ENCODE data around the gene CYP1A2.
A peak's percentile ranks its signal among the peaks of the same experiment; 100 is the strongest.

The CYP1A2 gene

DNA sequence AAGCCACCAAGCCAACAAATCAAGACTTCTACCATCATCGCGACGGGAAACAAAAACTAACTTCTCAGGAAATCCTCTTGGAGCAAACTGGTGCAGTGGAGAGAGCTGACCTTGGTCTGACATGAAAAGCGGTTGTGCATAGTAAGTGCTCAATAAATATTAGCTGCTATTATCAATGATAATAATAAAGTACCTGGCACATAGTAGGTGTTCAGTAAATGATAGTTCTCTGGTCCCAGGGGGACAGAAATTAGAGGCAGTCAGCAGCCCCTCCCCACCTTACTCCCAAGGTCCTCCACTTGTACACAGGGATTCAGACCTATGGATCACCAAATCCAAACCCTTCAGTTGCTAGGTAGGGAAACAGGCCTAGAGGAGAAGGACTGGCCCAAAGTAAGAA lies 27.2 kb downstream of the CYP1A2 start:
- H3K27me3 ChIP-seq (replicated peaks; ENCODE audit: control insufficient read depth, insufficient read depth, low read length, poor library complexity, severe bottlenecking), result no peaks in the 10 kb centered on the region
- DNase-seq, result no peak
- H3K27ac ChIP-seq (ENCODE audit: insufficient read depth, low read length, poor library complexity, severe bottlenecking), result peak overlapping the region; percentile 24
- peaks cover 60% of the 10 kb centered on the region for H3K4me1 ChIP-seq (ENCODE audit: control insufficient read depth, insufficient read depth, low read length, poor library complexity, severe bottlenecking)
- H3K36me3 ChIP-seq (ENCODE audit: control insufficient read depth, insufficient read depth, low read length), result no peaks in the 10 kb centered on the region
- no peaks in the 10 kb centered on the region for H3K9me3 ChIP-seq (ENCODE audit: control insufficient read depth, low read length)
- H3K4me3 ChIP-seq (ENCODE audit: insufficient read depth, low read depth, low read length, poor library complexity, severe bottlenecking), result no peak overlapping the region

DNA sequence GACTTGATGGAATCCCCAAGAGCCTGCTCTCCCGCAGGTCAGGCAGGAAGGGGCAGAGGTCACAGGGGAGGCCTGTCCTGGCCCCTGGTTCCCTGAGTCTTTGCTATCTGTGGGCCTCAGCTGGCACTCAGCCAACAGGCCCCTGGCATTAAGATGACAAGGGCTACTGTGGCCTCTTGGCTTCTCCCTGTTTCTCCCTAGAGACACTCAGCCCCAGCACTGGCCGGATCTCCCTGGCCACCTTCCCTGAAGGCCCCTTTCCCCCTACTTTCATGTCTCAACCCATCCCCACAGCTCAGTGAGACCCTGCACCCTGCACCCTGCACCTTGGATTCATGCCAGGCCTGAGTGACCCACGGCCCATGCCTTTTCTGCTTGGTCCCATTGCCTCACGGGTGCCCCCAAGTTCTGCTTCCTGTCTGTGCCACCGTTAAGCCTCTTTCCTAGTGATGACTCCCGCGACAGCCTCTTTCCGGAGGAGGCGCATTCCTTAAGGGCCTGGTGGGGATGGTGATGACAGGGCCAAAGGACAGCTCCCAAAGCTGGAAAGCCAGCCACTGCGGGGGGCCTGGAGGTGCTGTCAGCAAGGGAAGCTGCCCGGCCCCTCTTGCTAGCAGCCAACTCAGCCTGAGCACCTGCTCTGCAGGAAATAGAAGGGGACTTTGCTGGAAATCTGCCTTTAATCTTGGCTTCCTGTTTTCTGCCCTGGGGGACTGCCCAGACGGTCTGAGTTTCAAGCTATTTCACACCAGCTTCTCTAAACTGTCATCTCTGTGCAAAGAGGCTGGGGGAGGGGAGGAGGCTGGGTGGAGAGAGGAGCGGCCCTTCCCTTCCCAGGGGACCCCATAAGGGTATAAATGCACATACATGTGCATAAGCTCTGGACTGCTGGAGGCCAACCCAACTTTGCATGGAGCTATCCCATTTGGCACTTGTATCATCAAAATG lies 28.4 kb downstream of the CYP1A2 start:
- peaks cover 57% of the 10 kb centered on the region for H3K4me1 ChIP-seq (ENCODE audit: control insufficient read depth, insufficient read depth, low read length, poor library complexity, severe bottlenecking)
- peak; percentile 45 to 58 (median 51) for DNase-seq
- no peaks in the 10 kb centered on the region for H3K9me3 ChIP-seq (ENCODE audit: control insufficient read depth, low read length)
- peak overlapping the region; percentile 18 for H3K4me3 ChIP-seq (ENCODE audit: insufficient read depth, low read depth, low read length, poor library complexity, severe bottlenecking)
- no peaks in the 10 kb centered on the region for H3K36me3 ChIP-seq (ENCODE audit: control insufficient read depth, insufficient read depth, low read length)
- H3K27ac ChIP-seq (ENCODE audit: insufficient read depth, low read length, poor library complexity, severe bottlenecking), result peak overlapping the region; percentile 90
- no peaks in the 10 kb centered on the region for H3K27me3 ChIP-seq (replicated peaks; ENCODE audit: control insufficient read depth, insufficient read depth, low read length, poor library complexity, severe bottlenecking)

DNA sequence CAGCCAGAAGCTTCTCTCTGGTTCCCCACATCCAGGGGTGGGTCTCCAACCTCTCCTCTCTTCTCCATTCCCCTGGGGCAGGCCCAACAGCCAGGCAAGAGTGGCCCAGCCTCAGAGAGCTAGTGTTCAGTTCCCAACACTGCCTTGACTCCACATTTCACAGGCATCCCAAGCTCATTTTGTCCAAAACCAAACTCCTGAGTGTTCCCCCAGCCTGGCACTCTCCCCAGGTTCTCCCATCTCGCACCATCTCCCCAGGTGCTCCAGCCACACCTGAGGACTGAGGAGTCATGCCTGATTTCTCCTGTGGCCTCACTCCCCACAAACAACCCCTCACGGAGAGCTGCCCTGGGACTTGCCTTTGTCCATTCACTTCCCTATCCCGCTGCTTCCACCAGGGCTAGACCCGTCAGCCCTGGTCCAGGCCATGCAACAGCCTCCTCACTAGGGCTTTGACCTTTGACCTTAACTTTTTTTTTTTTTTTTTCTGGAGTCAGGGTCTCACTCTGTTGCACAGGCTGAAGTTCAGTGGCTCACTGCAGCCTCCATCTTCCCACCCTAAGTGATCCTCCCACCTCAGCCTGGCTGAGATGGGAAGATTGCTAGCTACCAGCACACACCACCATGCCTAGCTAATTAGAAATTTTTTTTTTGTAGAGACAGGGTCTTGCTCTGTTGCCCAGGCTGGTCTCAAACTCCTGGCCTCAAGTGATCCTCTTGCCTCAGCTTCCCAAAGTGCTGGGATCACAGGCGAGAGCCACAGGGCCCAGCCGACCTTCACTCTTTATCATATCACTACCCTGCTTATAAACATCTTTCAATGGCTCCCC lies 29.3 kb downstream of the CYP1A2 start:
- no peaks in the 10 kb centered on the region for H3K36me3 ChIP-seq (ENCODE audit: control insufficient read depth, insufficient read depth, low read length)
- no peaks in the 10 kb centered on the region for H3K9me3 ChIP-seq (ENCODE audit: control insufficient read depth, low read length)
- DNase-seq, result no peak
- no peaks in the 10 kb centered on the region for H3K27me3 ChIP-seq (replicated peaks; ENCODE audit: control insufficient read depth, insufficient read depth, low read length, poor library complexity, severe bottlenecking)
- H3K27ac ChIP-seq (ENCODE audit: insufficient read depth, low read length, poor library complexity, severe bottlenecking), result peak overlapping the region; percentile 90
- peaks cover 57% of the 10 kb centered on the region for H3K4me1 ChIP-seq (ENCODE audit: control insufficient read depth, insufficient read depth, low read length, poor library complexity, severe bottlenecking)
- H3K4me3 ChIP-seq (ENCODE audit: insufficient read depth, low read depth, low read length, poor library complexity, severe bottlenecking), result peak overlapping the region; percentile 9

DNA sequence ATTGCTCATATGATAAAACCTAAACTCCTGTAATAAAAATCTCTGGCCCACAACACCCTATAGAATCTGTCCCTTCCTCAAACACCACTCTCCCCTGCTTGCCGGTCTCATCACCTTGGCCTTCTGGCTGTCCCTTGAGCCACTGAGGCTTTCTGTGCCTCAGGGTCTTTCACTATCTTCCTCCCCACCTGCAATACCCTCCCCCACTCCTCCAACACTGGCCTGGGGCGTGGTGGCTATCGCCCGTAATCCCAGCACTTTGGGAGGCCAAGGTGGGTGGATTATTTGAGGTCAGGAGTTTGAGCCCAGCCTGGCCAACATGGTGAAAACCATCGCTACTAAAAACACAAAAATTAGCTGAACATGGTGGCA lies 29.9 kb downstream of the CYP1A2 start:
- H3K9me3 ChIP-seq (ENCODE audit: control insufficient read depth, low read length), result no peaks in the 10 kb centered on the region
- DNase-seq, result no peak
- no peaks in the 10 kb centered on the region for H3K27me3 ChIP-seq (replicated peaks; ENCODE audit: control insufficient read depth, insufficient read depth, low read length, poor library complexity, severe bottlenecking)
- H3K4me3 ChIP-seq (ENCODE audit: insufficient read depth, low read depth, low read length, poor library complexity, severe bottlenecking), result no peak overlapping the region
- no peaks in the 10 kb centered on the region for H3K36me3 ChIP-seq (ENCODE audit: control insufficient read depth, insufficient read depth, low read length)
- H3K27ac ChIP-seq (ENCODE audit: insufficient read depth, low read length, poor library complexity, severe bottlenecking), result peak overlapping the region; percentile 90
- peaks cover 61% of the 10 kb centered on the region for H3K4me1 ChIP-seq (ENCODE audit: control insufficient read depth, insufficient read depth, low read length, poor library complexity, severe bottlenecking)

DNA sequence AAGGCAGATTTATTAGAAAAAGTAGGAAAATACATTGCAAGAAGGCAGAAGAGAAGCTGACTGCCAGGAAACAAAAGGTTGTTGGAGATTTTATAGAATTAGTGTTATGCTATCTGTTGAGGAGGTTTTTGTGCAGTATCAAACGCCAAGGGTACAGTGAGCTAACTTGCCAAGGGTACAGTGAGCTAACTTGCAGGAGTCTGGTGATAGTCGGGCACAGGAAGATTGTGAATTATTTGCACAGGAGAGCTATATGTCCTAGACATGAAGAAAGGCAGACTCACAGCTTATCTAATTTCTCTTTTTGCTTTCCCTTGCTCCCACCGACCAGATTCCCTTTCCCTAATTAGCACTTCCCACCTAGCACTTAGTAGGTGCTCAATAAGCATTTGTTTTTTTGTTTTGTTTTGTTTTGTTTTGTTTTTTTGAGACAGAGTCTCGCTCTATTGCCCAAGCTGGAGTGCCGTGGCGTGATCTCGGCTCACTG lies 30.6 kb downstream of the CYP1A2 start:
- H3K36me3 ChIP-seq (ENCODE audit: control insufficient read depth, insufficient read depth, low read length), result no peaks in the 10 kb centered on the region
- no peak overlapping the region for H3K4me3 ChIP-seq (ENCODE audit: insufficient read depth, low read depth, low read length, poor library complexity, severe bottlenecking)
- no peak for DNase-seq
- H3K27me3 ChIP-seq (replicated peaks; ENCODE audit: control insufficient read depth, insufficient read depth, low read length, poor library complexity, severe bottlenecking), result no peaks in the 10 kb centered on the region
- H3K27ac ChIP-seq (ENCODE audit: insufficient read depth, low read length, poor library complexity, severe bottlenecking), result peak overlapping the region; percentile 90
- peaks cover 61% of the 10 kb centered on the region for H3K4me1 ChIP-seq (ENCODE audit: control insufficient read depth, insufficient read depth, low read length, poor library complexity, severe bottlenecking)
- no peaks in the 10 kb centered on the region for H3K9me3 ChIP-seq (ENCODE audit: control insufficient read depth, low read length)

DNA sequence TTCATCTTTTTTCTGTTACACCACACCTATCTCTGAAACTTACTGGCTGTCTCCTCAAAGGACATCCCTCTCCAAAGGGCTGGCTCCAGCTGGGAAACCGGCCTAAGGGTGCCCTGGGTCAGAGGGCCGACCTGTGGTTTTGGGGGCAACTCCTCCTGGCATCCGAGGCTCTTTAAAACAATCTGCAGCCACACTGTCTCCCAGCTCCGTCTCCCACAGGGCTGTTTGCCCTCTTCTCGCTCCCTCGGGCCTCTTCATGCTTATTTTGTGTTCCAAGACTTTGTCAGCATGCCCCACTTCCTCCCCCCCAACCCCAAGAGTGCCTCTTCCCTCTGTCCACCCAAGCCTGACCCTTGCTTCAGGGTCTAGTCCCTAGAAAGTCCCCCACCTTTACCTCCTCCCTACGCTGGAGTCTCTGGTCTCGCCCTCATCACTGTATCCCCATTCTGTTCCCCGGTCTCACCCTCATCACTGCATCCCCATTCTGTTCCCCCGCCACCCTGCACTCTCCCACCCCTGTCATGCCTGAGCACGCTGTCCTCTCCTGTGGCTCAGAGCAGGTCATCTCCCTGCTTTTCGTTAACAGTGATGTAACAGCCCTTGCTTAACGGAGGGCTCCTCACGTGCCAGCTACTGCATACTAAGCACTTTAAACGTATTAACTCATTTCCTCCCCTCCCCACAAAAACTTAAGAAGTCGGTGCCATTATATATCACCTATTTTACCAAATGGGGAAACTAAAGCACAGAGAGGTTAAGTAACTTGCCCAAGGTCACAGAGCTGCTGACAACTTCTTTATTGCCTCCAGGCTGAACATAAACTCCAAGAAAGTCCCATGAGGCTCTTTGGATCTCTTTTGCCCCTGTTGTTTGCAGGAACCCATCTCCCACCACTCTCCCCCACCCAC lies 32.1 kb downstream of the CYP1A2 start:
- H3K36me3 ChIP-seq (ENCODE audit: control insufficient read depth, insufficient read depth, low read length), result no peaks in the 10 kb centered on the region
- no peaks in the 10 kb centered on the region for H3K9me3 ChIP-seq (ENCODE audit: control insufficient read depth, low read length)
- H3K27ac ChIP-seq (ENCODE audit: insufficient read depth, low read length, poor library complexity, severe bottlenecking), result peak overlapping the region; percentile 90
- DNase-seq, result peak in 2 of 3 donors; percentile 33 to 37
- H3K27me3 ChIP-seq (replicated peaks; ENCODE audit: control insufficient read depth, insufficient read depth, low read length, poor library complexity, severe bottlenecking), result no peaks in the 10 kb centered on the region
- peak overlapping the region; percentile 61 for H3K4me3 ChIP-seq (ENCODE audit: insufficient read depth, low read depth, low read length, poor library complexity, severe bottlenecking)
- H3K4me1 ChIP-seq (ENCODE audit: control insufficient read depth, insufficient read depth, low read length, poor library complexity, severe bottlenecking), result peaks cover 76% of the 10 kb centered on the region

DNA sequence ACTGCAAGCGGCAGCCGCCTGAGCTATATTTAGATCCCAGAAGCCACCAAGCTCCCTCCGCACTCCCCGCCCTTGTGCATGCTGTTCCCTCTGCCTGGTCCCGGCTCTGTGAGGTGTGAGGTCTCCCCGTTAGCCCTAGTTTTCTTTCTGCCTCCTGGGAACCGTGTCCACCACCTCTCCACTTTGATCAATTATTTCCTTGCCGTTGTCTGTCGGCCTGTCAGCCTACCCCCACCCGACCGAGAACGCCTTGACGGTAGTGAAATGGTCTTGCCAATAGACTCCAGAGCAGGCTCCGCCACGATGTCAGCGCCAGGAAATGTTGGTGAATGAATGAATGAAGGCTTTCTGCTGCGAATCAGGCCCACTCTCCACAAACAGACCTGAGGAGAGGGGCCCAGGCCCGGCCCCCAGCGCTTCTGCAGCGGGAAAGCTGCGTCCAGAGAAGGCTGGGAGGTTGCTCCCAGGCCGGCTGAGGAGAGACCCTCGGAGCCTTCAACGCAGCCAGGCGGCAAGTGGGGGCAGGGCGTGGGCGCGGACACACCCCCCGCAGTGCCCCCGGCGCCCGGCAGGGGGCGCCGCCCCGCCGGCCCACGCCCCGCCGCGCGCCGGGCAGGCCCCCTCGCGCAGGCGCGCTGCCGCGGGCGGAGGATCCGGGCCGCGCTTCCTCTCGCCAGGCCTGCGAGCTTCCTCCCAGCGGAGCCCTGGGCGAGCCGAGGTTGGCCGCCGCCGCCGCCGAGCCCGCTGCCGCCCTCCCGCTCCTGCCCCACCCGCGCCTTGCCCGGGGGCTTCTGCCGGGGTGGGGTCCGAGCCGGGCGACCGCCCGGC lies 33.0 kb downstream of the CYP1A2 start, which contains the start of gene CSK:
CSK (plus strand) TSS at position 650 of the 828 bp plus-strand sequence. CDS start 16,218 bp downstream, outside the sequence.
- Histone ChIP-seq H3K36me3 (ENCODE audit: control insufficient read depth, insufficient read depth, low read length) (no peaks in the 10 kb centered on the region), H3K27ac (ENCODE audit: insufficient read depth, low read length, poor library complexity, severe bottlenecking) (peak within 1 kb of the TSS; percentile 90), H3K4me1 (ENCODE audit: control insufficient read depth, insufficient read depth, low read length, poor library complexity, severe bottlenecking) (peaks cover 77% of the 10 kb centered on the region), H3K4me3 (ENCODE audit: insufficient read depth, low read depth, low read length, poor library complexity, severe bottlenecking) (peak within 1 kb of the TSS; percentile 99), H3K9me3 (ENCODE audit: control insufficient read depth, low read length) (no peaks in the 10 kb centered on the region), H3K27me3 (replicated peaks; ENCODE audit: control insufficient read depth, insufficient read depth, low read length, poor library complexity, severe bottlenecking) (no peaks in the 10 kb centered on the region)
- peak; percentile 65 to 74 (median 68) for DNase-seq

DNA sequence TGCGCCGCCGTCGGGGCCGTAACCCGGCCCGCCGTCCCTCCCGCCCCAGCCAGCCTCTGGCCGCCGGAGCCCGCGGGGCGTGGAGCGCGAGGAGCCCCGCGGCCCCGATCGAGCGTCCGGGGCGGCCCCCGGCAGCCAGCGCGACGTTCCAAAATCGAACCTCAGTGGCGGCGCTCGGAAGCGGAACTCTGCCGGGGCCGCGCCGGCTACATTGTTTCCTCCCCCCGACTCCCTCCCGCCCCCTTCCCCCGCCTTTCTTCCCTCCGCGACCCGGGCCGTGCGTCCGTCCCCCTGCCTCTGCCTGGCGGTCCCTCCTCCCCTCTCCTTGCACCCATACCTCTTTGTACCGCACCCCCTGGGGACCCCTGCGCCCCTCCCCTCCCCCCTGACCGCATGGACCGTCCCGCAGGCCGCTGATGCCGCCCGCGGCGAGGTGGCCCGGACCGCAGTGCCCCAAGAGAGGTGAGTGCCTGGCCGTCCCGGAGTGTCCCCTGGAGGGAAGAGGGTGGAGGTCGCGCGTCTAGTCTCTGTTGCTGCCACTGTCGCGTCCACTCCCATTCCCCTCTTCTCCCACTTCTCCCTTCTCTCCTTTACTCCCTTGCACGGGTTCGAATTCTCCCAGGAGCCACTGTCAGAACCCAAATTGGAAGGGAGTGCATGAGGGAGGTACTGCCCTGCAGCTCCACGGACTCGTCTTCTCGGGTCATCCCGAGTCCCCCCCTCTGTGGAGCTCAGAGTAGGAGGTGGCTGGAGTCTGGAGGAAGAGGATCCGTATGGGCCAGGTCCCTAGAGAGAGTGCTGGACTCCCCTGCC lies 33.8 kb downstream of the CYP1A2 start:
- peak; percentile 48 to 64 (median 50) for DNase-seq

More for the DNA sequence above, 33.8 kb downstream of the CYP1A2 start:
- Histone ChIP-seq H3K9me3 (ENCODE audit: control insufficient read depth, low read length) (no peaks in the 10 kb centered on the region), H3K36me3 (ENCODE audit: control insufficient read depth, insufficient read depth, low read length) (no peaks in the 10 kb centered on the region), H3K27ac (ENCODE audit: insufficient read depth, low read length, poor library complexity, severe bottlenecking) (peak overlapping the region; percentile 90), H3K4me3 (ENCODE audit: insufficient read depth, low read depth, low read length, poor library complexity, severe bottlenecking) (peak overlapping the region; percentile 99), H3K27me3 (replicated peaks; ENCODE audit: control insufficient read depth, insufficient read depth, low read length, poor library complexity, severe bottlenecking) (no peaks in the 10 kb centered on the region), H3K4me1 (ENCODE audit: control insufficient read depth, insufficient read depth, low read length, poor library complexity, severe bottlenecking) (peaks cover 77% of the 10 kb centered on the region)

All from effector memory CD4-positive, alpha-beta T cell (primary cell).